GM12864 (cell line): ENCODE measurements around the gene SYT3.
"Not testable (repeated sequence)": the region's sequence is repeated elsewhere in the genome, so short reads cannot be mapped to it uniquely, and the experiment has no call there.

Experiments
- DNase-seq: peaks from one replicate; pipeline ENCODE4 v3.0.0-alpha.2; 2011; ENCODE audit warnings: low read depth
- H3K4me3 ChIP-seq: 2 replicates; pipeline ENCODE4 v1.5.1; 2011; ENCODE audit warnings: mild to moderate bottlenecking, low read depth, low read length, control low read depth
- CTCF ChIP-seq: IDR thresholded peaks from 2 replicates; pipeline ENCODE4 v1.5.1; 2011; ENCODE audit warnings: low read depth, mild to moderate bottlenecking, moderate library complexity, low read length, control low read depth, inconsistent platforms; ENCODE audit errors: missing control alignments

Gene SYT3

GRCh38 chr19:50599427-50599826 lies 40.3 kb downstream of the SYT3 start:
- no peak for TF ChIP-seq CTCF
- no peak for DNase-seq
- H3K4me3 ChIP-seq: no peak overlapping the region

GRCh38 chr19:50590191-50590590 lies 49.5 kb downstream of the SYT3 start:
- TF ChIP-seq CTCF: no peak
- H3K4me3 ChIP-seq: no peak overlapping the region
- DNase-seq: no peak

- not testable (repeated sequence) for H3K4me3 ChIP-seq, DNase-seq
Observed at GRCh38 chr19:50581795-50582660, 57.7 kb downstream of the SYT3 start.

- no peak overlapping the region for H3K4me3 ChIP-seq
- DNase-seq: no peak
- no peak for TF ChIP-seq CTCF
Observed at GRCh38 chr19:50580970-50581634, 58.6 kb downstream of the SYT3 start.

- TF ChIP-seq CTCF: no peak
- H3K4me3 ChIP-seq: no peak overlapping the region
- DNase-seq: no peak
Observed at GRCh38 chr19:50580240-50580639, 59.4 kb downstream of the SYT3 start.

GRCh38 chr19:50576769-50577168 lies 62.9 kb downstream of the SYT3 start:
- not testable (repeated sequence) for H3K4me3 ChIP-seq, DNase-seq

- no peak overlapping the region for H3K4me3 ChIP-seq
- no peak for TF ChIP-seq CTCF
- DNase-seq: no peak
Observed at GRCh38 chr19:50573741-50574461, 65.8 kb downstream of the SYT3 start.
